HEK293T (cell line): Measurements from ENCODE around the gene ZNHIT6.

Experiments used
- BHLHE40 ChIP-seq: fragments of 450-650 bp; IDR thresholded peaks from 2 replicates; pipeline ENCODE4 v1.6.1; 2016; ENCODE audit warnings: mild to moderate bottlenecking, moderate library complexity, borderline replicate concordance
- CTBP1 ChIP-seq: fragments of 450-650 bp; IDR thresholded peaks from 2 replicates; pipeline ENCODE4 v1.6.1; 2016; ENCODE audit warnings: borderline replicate concordance
- ELF4 ChIP-seq: fragments of 450-650 bp; IDR thresholded peaks from 2 replicates; pipeline ENCODE4 v1.6.1; 2017; ENCODE audit warnings: antibody characterized with exemption
- FOXM1 ChIP-seq: fragments of 450-650 bp; IDR thresholded peaks from 2 replicates; pipeline ENCODE4 v1.6.1; 2017; ENCODE audit warnings: mild to moderate bottlenecking, borderline replicate concordance
- HDGF ChIP-seq: fragments of 450-650 bp; IDR thresholded peaks from 2 replicates; pipeline ENCODE4 v1.6.1; 2017; ENCODE audit warnings: antibody characterized with exemption, borderline replicate concordance
- NFRKB ChIP-seq: fragments of 450-650 bp; IDR thresholded peaks from 2 replicates; pipeline ENCODE4 v1.6.1; 2016; ENCODE audit warnings: mild to moderate bottlenecking, moderate library complexity
- SP1 ChIP-seq: fragments of 450-650 bp; IDR thresholded peaks from 2 replicates; pipeline ENCODE4 v1.6.1; 2017
- SUZ12 ChIP-seq: fragments of 450-650 bp; IDR thresholded peaks from 2 replicates; pipeline ENCODE4 v1.6.1; 2016; ENCODE audit warnings: mild to moderate bottlenecking
- ZNF384 ChIP-seq: fragments of 450-650 bp; IDR thresholded peaks from 2 replicates; pipeline ENCODE4 v1.6.1; 2016
- TF ChIP-seq, protein P1 (sequence below): fragments of 450-650 bp; IDR thresholded peaks from 2 replicates; pipeline ENCODE4 v1.6.1; 2016

DNA sequence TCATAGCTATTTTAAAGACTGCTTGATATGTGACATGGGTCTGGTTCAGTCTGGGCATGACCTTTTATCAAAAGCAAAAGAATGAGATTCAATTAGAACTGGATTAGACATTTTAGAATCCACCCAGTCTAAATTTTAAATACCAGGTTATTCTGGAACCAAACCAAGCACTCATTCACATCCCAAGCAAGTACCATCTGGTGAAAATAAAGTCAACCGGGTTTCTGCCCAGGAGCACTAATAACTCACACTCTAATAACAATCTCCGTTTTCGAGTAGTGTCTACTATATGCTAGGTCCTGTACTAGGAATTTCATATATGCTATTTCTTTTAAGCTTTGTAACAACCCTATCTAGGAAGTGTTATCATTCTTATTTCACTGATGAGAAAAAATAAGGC, 30.6 kb downstream of the ZNHIT6 start:
- TF ChIP-seq FOXM1: no peak
- TF ChIP-seq, protein P1, sequence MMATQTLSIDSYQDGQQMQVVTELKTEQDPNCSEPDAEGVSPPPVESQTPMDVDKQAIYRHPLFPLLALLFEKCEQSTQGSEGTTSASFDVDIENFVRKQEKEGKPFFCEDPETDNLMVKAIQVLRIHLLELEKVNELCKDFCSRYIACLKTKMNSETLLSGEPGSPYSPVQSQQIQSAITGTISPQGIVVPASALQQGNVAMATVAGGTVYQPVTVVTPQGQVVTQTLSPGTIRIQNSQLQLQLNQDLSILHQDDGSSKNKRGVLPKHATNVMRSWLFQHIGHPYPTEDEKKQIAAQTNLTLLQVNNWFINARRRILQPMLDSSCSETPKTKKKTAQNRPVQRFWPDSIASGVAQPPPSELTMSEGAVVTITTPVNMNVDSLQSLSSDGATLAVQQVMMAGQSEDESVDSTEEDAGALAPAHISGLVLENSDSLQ: no peak
- no peak for TF ChIP-seq NFRKB
- TF ChIP-seq ELF4: no peak
- no peak for TF ChIP-seq ZNF384
- TF ChIP-seq SP1: no peak
- no peak for TF ChIP-seq HDGF
- TF ChIP-seq CTBP1: no peak
- TF ChIP-seq SUZ12: no peak
- TF ChIP-seq BHLHE40: no peak
